H4 (cell line): ENCODE measurements around the gene CD47. TPM values are rescaled to one million over a fixed set of nuclear protein-coding genes. Genes with fewer than 3 reads are reported as not detected.

Experiments used
- DNase-seq: peaks from one replicate; pipeline ENCODE4 v3.0.0-alpha.2; 2015; ENCODE audit warnings: low spot score
- total RNA-seq: library from RNA; depleted of rRNA; stranded (reverse); fragments of >200 nt; shearing (Covaris generic); gene quantifications from 2 replicates; pipeline ENCODE4 v1.2.3, GENCODE V29; 2014

CD47 gene
- total RNA-seq, 1 experiment from 2014 or later = 130 TPM

GRCh38 chr3:108117241-108117775 is 26.5 kb upstream of the CD47 start:
- DNase-seq = no peak

DNA sequence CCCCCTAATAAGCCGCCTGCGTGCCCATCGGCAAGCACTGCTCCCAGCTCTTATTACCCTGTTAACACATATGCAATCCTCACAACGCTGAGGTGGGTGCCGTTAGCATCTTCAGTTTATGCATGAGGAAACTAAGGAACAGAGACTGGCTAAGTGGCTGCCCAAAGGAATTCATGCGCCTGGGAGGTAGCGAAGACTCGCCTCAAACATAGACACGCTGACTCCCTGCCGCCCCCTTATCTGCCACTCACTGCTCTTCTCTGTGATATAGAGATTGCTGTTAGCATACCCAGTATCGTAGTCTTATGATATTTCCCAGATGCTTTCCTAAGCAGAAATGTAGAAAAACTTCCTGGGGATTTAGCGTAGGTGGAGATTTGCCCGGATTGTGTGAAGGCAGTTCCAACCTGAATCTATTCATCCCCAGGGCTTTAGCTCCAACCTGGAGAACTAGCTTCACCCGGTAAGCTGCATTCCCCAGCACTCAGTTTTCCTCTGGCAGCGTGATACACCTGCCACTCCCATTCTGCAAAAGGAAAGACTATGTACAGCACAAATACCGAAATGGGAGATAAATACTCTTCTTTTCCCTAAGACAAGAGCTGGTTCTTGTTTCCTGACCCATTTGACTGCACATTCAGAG is 23.7 kb upstream of the CD47 start:
- no peak for DNase-seq

- DNase-seq = no peak
Observed at GRCh38 chr3:108113975-108114374, 23.1 kb upstream of the CD47 start.

DNA sequence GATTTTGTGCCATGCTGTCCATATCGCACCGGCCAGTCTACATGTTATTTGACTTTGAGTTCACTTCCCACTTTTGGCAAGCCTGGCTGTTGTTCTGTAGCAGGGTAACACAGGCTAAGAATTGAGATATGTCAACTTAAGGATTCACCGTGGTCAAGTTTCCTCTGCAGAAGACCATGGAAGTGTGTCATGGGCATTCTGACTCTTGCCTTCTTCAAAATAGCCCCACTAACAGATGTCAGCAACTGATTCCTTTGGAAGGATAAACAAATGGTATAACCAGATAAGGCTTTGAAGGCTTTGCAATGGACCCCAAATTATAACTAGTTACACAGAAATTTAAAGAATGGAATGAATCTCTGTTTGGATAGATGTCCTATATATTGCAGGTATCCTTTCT is 20.1 kb upstream of the CD47 start:
- DNase-seq = no peak

GRCh38 chr3:108108416-108108815 is 17.6 kb upstream of the CD47 start:
- no peak for DNase-seq

DNA sequence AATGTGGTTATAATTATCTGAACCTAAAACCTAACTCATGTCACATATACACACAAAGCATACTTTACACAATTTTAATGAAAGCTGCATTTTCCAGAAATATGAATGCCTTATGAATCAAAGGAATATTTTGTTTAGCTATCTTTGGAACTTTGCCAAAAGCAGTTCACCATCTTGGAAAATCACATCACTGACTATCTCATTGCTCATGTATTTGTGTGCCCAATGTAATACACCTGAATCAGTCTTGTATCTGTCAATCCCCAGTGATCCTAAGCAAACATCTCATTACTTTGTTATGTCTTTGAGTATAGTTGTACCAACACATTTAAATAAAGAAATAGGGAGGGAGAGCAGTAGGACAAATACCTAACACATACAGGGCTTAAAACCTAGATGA is 15.6 kb upstream of the CD47 start:
- DNase-seq = no peak

DNA sequence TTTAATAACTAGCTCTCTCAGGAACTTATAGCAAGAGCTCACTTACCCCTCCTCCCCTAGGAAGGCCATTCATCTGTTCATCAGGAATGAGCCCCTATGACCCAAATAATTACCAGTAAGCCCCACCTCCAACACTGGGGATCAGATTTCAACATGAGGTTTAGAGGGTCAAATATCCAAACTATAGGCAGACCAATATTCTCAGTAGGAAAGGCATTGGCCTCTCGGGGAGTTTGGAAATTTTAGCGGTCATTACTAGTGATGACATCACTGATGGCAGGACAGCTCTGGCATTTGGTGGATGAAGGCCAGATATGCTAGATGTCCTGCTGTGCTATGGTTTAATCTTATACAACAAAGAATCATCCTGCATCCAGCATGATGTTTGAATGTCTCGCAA is 15.2 kb upstream of the CD47 start:
- no peak for DNase-seq

DNA sequence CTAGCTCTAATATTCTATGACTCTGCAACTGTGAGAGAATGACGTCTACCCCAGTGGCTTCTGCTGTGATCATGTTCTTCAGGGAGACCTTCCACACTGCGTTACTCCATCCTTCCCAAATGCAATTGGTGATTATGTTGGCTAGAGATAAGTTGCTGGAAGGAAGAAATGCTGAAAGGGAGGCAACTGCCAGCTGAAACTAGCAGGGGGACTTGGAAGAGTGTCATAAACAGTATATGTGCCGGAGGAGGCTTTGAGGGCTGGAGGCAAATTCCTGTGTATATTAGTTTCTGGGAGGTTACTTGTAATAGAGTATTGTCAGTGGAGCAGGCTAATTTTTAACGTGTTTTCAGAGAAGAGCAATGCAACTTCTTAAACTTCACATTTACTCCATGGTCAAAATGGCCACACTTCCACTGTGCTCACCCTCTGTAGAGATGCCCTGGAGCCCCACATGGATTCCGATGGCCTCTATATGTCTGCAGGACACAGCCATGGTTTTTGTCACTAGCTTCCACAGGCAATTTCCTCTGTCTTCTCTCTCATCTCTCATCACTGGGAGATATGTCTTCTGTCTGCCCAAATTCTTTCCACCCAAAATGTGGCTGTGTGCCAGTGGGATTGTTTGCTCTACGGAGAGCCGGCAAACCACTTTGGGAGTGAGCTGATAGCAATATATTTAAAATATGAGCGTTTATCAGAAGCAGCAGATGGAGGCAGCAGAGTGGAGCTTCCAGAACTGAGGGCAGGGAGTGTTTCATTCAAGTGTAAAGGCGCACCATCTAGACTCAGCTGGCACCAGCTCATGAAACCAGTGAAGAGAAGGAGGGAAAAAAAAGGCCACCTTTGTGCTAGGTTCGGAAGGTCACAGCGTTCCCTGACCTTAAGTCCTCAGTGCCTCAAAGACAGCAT is 13.3 kb upstream of the CD47 start:
- no peak for DNase-seq

- DNase-seq = no peak
Observed at GRCh38 chr3:108103040-108103751, 12.4 kb upstream of the CD47 start.

DNA sequence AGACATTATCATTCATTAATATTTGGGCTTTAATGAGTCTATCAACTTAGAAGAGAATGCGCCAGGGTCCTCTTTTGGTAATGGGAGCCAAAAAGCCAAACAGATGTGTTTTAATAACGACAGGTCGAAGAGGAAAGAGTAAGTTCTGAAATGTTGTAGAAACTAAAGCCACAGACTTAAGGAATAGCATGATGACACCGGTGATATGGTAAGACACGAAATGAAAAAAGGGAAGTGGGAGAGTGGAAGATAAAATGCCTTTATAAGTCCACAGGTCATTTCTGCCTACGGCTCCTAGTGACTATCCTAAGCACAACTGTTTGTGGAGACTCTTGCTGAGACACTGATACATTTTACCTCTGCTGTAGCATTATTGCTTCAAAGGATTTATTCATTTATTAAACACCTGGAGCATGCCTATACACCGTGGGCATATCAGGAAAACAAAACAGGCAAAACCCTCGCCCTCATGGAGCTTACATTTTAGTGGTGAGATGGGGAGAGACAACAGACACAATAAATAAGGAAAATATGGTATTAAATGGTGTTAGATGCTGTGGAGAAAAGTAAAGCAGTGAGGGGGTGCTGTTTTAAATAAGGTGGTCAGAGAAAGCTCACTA is 11.7 kb upstream of the CD47 start:
- DNase-seq = no peak

DNA sequence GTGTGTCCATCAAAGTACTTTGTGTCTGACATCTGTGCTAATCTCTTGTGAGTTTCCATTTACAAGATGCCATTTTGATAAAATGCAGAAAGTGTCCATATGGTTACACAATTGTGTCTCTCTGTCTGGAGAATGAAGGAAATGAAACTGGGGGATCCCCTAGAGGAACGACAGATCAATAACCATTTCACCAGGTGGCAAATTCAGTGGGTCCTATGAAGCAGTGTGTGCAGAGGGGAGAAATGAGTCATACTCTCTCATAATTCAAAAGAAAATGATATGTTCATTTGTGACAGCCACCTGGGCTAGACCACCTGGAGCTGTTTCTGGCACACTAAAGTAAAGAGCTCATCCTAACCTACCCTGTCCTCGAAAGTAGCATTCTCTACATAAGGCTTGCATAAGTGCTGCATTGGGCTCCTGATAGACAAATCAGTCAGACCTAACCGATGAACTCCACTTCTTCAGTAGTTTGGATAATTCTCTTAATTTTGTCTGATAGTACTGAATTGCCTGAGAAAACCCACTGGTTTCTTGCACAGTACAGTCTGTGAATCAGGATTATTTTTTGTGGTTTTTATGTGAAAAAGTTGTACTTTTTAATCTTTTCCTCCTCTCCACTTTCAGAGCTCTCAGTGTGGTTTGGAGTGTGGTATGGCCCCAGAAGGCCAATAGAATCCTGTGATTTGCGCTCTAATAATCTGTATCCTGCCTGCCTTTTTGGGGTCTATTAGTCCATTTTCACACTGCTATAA is 10.3 kb upstream of the CD47 start:
- no peak for DNase-seq

- no peak for DNase-seq
Observed at GRCh38 chr3:108099679-108100428, 9.0 kb upstream of the CD47 start.

GRCh38 chr3:108099244-108099643 is 8.4 kb upstream of the CD47 start:
- no peak for DNase-seq

DNA sequence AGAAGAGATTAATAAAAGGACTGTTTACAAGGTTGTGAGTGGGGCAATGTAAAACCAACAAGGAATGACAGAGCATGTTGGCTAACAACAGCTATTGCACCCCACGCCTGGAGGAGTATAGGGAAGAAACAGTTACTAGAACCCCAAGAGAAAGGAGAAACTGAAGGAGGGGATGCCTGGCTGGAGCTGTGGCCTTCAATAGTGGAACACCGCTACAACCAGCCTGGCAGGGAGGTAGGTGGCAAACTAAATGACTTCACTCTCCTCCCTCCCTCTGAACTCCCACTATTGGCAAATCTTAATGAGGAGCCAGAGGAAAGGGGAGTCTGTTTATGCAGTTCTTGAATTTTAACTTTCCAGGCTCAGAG is 7.2 kb upstream of the CD47 start:
- DNase-seq = no peak

- no peak for DNase-seq
Observed at GRCh38 chr3:108097322-108098002, 6.6 kb upstream of the CD47 start.

DNA sequence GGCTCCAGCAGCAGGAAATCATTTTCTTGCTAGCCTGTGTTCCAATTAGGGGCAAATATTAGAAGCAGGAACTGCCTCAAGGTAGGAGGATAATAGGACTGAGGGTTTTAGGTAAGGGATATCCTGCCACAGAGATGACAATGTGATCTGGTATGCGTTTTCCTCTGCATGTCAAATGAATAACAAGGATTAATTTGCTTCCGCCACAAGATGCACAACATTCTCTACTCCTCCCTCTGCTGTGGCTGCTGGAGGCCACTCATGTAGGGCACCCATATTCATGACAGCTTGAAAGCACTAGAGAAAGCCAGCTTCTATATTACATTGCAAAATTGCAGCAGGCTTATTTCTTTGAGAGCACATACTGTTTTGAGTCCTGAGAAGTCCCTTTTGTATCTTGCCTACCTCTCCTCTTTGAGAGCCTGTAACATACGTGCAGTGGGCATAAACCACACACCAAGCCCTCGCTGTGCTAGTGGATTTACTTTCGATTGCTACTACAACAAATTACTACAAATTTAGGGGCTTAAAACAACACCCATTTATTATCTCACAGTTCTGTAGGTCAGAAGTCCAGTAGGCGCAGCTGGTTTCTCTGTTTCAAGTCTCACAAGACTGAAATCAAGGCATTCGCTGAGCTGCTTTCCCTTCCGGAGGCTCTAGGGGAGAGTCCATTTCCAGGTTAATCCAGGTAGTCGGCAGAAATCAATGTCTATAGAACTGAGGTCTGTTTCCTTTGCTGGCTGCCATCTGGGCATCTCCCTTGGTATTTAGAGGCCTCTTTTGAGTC is 5.9 kb upstream of the CD47 start:
- no peak for DNase-seq

GRCh38 chr3:108093616-108094015 is 2.8 kb upstream of the CD47 start:
- no peak for DNase-seq

- DNase-seq = no peak
Observed at GRCh38 chr3:108093021-108093420, 2.2 kb upstream of the CD47 start.

DNA sequence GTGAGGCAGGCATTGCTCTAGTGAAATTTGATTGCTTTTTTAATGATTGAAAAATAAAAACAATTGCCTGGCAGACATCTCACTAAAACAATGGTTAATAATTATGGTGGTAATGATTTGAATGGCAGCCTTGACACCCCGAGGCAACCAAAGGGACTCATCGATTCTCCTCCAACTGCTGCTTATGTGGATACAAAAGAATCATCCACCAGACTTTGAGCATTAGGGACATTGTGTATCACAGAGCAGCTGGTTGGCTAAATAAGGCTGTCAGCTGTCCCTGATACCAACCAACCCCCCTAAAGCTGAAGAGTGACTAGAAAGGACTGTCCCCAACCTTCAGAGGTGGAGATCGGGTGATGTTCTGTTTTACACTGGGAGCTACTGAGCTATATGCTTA is 1.7 kb upstream of the CD47 start:
- DNase-seq = no peak
